Activated naive CD8-positive, alpha-beta T cell treated with anti-CD3 and anti-CD28 coated beads, Interleukin-2, amount 50 U/mL, for 24 hours (primary cell): ENCODE measurements around the gene TTLL11.

Source experiments
- ATAC-seq: fragments of 150-1000 bp; cut with Tn5 transposase; one replicate; pipeline ENCODE4 v1.10.0; 2021
- DNase-seq: peaks from one replicate; pipeline ENCODE4 v3.0.0; 2021
- H3K27ac Mint-ChIP-seq: one replicate; pipeline ENCODE4 v1.8.0; 2021; ENCODE audit warnings: mild to moderate bottlenecking, mixed read lengths
- H3K27me3 Mint-ChIP-seq: one replicate; pipeline ENCODE4 v1.8.0; 2021; ENCODE audit warnings: mixed read lengths
- H3K36me3 Mint-ChIP-seq: one replicate; pipeline ENCODE4 v1.8.0; 2021; ENCODE audit warnings: low read depth, mixed read lengths
- H3K4me1 Mint-ChIP-seq: one replicate; pipeline ENCODE4 v1.8.0; 2021; ENCODE audit warnings: mixed read lengths
- H3K4me3 Mint-ChIP-seq: one replicate; pipeline ENCODE4 v1.8.0; 2021; ENCODE audit warnings: mild to moderate bottlenecking, moderate library complexity, mixed read lengths
- H3K9me3 Mint-ChIP-seq: one replicate; pipeline ENCODE4 v1.8.0; 2021; ENCODE audit warnings: mixed read lengths

Gene TTLL11

DNA sequence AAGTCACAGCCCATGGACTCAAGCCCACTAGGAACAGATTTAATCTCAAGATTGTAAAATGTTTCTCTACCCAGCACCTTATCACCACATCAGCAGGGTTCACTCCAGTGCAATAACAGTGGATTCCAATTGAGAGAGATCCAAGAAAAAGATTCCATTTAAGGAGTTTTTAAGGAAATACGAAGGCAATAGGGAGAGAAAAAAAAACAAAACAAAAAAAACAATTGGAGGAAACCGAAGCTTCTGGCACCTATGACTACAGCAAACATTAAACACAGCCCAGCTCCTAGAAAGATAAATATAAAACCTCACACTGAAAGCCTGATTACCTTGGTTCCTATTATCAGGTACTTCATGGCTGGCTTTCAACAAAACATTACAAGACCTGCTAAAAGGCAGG is 249.0 kb downstream of the TTLL11 start:
- H3K36me3 Mint-ChIP-seq, result no peaks in the 10 kb centered on the region
- H3K9me3 Mint-ChIP-seq, result peaks cover 17% of the 10 kb centered on the region
- H3K4me1 Mint-ChIP-seq, result peaks cover 20% of the 10 kb centered on the region
- DNase-seq, result no peak
- H3K27ac Mint-ChIP-seq, result no peak overlapping the region
- no peak for ATAC-seq
- H3K27me3 Mint-ChIP-seq, result peaks cover 3% of the 10 kb centered on the region
- H3K4me3 Mint-ChIP-seq, result no peak overlapping the region

DNA sequence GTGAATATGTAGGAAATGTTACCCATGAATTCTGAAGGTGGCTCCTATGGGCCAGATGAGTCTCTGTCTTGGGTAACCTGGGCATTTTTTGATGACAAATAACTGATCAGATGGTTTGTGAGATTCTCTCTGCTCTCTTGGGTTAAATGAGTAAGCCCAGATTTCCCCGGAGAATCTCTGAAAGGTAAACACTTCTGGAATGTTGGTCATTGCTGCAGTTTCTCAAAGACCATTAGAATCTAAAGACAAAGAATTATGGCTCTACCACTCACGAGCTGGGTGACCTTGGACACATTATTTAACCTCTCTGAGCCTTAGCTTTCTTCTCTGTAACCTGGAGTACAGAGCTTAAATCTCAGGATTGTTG is 250.5 kb downstream of the TTLL11 start:
- H3K4me3 Mint-ChIP-seq, result no peak overlapping the region
- no peak for DNase-seq
- ATAC-seq, result no peak
- peaks cover 3% of the 10 kb centered on the region for H3K27me3 Mint-ChIP-seq
- H3K36me3 Mint-ChIP-seq, result no peaks in the 10 kb centered on the region
- H3K4me1 Mint-ChIP-seq, result peaks cover 20% of the 10 kb centered on the region
- peaks cover 11% of the 10 kb centered on the region for H3K9me3 Mint-ChIP-seq
- no peak overlapping the region for H3K27ac Mint-ChIP-seq

DNA sequence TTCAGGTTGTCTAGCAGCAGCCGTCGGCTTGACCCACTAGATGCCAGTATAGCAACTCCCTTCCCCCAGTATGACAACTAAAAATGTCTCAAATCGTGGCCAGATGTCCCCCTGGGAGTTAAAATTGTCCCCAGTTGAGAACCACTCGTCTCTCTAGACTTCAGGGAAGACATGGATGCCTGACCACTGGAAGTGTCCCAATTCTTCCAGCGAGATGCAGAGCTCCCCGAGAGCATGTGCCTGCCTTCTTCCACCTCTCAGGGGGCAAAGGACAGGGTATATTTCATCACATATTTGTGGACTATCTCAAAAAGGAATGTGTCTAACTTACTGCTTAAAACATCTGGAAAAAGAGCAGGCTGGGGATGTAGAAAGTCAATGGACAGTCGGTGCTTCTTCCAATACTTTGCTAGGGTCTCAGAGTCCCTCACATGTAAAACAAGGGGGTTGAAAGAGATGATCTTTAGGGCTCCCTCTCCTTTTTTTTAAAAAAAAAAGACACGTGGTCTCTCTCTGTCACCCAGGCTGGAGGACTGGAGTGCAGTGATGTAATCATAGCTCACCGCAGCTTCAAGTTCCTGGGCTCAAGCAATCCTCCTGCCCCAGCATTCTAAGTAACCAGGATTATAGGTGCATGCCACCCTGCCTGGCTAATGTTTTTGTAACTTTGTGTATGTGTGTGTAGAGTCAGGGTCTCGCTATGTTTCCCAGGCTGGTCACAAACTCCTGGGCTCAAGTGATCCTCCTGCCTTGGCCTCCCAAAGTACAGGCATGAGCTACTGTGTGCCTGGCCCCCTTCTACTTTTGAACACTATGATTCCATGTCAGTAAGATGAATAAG is 251.1 kb downstream of the TTLL11 start:
- H3K27ac Mint-ChIP-seq, result no peak overlapping the region
- H3K36me3 Mint-ChIP-seq, result no peaks in the 10 kb centered on the region
- ATAC-seq, result no peak
- H3K9me3 Mint-ChIP-seq, result peaks cover 11% of the 10 kb centered on the region
- DNase-seq, result no peak
- H3K4me1 Mint-ChIP-seq, result peaks cover 20% of the 10 kb centered on the region
- H3K27me3 Mint-ChIP-seq, result peaks cover 3% of the 10 kb centered on the region
- H3K4me3 Mint-ChIP-seq, result no peak overlapping the region

DNA sequence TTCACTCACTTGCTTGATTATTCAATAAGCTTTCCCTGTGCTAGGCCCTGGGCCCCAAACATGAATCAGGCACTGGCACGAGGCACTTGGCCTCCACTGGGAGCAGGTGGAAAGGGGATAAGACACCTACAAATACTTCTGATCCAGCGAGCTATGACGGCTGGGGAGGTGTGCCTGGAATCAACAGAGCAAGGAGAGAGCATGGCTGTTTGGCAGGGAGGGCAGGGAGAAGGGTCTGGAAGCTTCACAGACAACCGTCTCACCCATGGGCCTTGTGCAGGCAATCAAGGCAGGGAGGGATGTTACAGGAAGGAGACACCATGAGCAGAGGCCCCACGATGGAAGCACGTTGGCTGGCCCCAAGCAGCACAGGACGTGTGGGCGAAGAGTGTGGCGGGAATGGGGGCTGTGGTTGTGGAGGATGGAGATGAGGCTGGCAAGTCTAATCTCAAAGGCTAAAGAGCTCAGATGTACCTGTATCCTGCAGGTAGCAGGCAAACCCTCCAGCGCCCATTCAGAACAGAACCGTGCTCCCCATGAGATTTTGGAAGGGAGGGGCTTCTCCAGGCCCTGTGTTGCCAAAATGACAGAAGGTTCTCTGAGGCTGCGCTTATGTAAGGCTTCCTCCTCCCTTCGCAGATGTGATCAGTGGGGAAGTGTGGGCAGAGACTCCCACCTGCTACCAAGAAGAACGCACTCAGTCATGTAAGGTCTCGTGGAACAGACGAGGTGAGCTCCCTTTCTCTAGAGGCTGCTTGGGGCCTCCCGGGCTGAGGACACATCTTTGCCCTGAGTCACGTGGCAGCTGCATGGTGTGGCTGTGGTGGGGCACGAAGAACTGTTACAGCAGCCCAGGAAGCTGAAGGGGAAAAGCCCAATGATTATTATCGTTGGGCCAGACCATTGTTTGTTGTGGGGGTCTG is 252.0 kb downstream of the TTLL11 start:
- Mint-ChIP-seq H3K27me3 (peaks cover 3% of the 10 kb centered on the region), H3K27ac (no peak overlapping the region), H3K4me3 (no peak overlapping the region), H3K9me3 (peaks cover 11% of the 10 kb centered on the region), H3K36me3 (no peaks in the 10 kb centered on the region), H3K4me1 (peaks cover 20% of the 10 kb centered on the region)
- peak; percentile 39 for ATAC-seq
- no peak for DNase-seq

DNA sequence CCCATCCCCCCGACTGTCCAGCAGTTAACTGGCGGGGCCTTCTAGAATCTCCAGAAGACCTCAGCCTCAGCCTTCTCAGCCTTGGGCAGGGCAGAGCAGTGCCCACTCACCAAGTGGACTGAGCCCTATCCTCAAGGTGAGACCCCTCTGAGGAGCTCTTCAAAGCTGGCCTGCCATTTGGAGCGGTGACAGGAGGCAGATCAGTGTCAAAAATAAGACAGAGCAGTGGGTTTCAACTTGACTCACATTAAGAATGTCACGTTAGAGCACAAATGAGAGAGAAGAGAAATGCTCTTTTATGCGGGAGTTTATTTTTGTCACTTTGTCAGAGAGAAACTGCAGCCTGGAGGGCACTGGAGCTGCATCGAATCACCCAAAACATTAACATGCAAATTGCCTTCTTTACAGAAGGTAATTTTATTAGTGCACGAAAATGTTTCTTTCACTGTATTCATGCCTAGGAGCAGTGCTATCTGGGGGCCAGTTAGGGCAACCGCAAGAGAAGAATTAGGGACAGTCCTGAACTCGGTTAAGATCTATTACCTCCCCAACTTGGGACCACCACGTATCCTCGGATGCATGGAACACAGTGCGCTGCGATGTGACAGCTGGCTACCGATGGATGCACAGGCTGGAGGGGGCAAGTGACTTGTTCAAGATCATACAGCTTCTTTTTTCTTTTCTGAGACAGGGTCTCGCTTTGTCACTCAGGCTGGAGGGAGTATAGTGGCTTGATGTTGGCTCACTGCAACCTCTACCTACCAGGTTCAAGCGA is 253.2 kb downstream of the TTLL11 start:
- Mint-ChIP-seq H3K27ac (no peak overlapping the region), H3K36me3 (no peaks in the 10 kb centered on the region), H3K4me3 (no peak overlapping the region), H3K27me3 (peaks cover 3% of the 10 kb centered on the region), H3K9me3 (peaks cover 11% of the 10 kb centered on the region), H3K4me1 (peaks cover 20% of the 10 kb centered on the region)
- DNase-seq (no peak), ATAC-seq (peak; percentile 60)

DNA sequence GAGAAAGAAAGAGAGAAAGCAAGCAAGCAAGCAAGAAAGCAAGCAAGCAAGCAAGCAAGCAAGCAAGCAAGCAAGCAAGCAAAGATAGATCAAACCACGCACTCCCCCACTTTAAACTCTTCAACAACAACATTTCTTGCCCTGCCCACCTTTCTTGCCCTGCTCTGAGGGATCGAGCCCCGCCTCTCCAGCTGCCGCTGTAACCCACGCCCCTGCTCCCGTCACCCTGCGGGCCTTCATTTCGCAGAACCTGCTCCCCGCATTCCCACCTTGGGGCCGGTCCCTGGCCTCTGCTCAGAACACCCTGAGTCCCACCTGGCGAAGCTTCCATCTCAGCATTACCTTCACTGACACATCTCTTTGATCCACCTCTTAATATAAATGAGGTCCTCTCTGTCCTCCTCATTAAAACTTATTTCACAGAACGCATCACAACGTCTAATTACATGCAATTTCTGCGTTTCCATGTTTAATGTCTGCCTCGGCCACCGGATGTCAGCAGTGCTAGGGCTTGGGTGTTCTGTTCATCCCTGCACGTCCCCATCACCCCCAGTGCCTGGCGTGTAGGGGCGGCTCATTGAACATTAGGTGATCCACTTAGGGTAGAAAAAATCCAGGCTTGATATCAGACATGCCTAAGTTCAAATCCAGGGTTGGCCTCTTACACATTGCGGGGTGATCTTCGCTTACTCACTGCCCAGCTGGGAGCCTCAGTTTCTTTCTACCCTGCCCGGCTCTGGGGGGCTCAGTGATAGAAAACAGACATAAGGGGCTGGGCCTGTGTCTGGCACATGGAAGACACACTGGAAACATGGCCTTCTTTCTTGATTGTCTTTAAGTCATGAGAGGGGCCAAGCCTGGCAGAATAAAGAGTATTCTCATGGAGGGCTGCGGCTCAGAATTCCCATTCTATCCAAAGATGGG is 254.1 kb downstream of the TTLL11 start:
- peaks cover 20% of the 10 kb centered on the region for H3K4me1 Mint-ChIP-seq
- H3K27me3 Mint-ChIP-seq, result no peaks in the 10 kb centered on the region
- no peak overlapping the region for H3K27ac Mint-ChIP-seq
- H3K4me3 Mint-ChIP-seq, result no peak overlapping the region
- H3K36me3 Mint-ChIP-seq, result no peaks in the 10 kb centered on the region
- ATAC-seq, result no peak
- DNase-seq, result no peak
- H3K9me3 Mint-ChIP-seq, result peaks cover 2% of the 10 kb centered on the region

DNA sequence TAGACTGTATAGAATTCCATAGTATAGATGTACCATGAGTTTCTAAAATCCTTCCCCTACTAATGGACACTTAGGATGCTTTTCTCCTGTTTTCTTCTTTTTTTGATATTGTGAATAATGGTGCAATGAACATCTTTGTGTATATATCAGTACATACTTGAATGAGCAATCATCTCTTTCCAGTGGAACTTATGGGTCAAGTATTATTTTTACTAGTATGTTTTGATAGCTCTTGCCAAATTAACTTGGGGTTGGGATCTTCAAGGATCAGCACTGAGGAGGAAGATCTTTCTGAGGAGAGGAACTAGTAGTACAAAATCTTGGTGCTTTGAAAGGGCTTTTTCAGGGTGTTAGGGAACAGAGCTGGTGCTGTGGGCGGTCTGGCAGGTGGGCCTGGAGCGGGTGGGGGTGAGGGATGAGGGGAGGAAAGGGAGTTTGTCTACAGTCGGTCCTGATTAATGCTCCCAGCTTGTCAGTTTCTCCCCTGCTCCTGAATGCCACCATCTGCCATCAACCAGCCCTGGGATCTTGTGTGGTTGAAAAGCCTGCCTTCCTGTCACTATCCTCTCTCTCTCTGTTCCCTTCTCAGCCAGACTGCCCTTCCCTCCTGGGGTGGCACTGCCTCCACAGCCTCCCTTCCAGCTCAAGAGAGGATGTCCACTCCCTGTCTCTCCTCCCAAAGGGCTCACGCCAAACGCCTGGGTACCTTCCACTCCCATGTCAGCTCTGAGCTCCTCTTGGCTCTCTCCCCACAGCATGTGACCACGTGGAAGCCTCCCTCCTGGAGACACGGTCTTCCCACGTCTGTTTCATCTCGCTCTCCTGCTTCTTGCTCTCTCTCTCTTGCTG is 255.8 kb downstream of the TTLL11 start:
- H3K4me1 Mint-ChIP-seq, result peaks cover 20% of the 10 kb centered on the region
- no peak for ATAC-seq
- H3K36me3 Mint-ChIP-seq, result no peaks in the 10 kb centered on the region
- H3K27me3 Mint-ChIP-seq, result no peaks in the 10 kb centered on the region
- DNase-seq, result no peak
- no peaks in the 10 kb centered on the region for H3K9me3 Mint-ChIP-seq
- no peak overlapping the region for H3K4me3 Mint-ChIP-seq
- H3K27ac Mint-ChIP-seq, result no peak overlapping the region

DNA sequence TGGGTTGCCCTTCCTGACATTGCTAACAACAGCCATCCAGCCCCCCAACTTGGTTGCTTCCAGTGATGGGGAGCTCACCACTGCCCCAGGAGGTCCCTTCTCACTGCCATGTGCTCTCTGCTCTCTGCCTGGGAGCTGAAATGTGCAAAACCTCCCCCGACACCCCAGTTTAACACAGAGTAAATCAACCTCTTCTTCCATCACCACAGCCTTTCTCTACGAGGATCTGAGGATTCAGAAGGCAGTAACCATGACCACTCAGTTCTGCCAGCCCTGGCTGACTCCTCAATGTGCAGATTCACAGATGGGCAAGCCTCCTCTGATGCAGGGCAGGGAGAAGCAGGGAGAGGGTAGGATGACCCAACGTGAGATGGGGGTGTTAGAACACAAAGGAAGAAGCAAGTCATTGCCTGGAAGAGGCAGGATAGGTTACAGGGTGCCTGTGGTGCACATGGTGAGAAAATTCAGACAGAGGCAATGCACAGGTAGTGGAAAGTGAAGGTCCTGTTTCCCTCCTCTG is 256.7 kb downstream of the TTLL11 start:
- H3K27ac Mint-ChIP-seq, result no peak overlapping the region
- no peak for DNase-seq
- H3K4me1 Mint-ChIP-seq, result peaks cover 15% of the 10 kb centered on the region
- H3K27me3 Mint-ChIP-seq, result no peaks in the 10 kb centered on the region
- no peak for ATAC-seq
- no peaks in the 10 kb centered on the region for H3K36me3 Mint-ChIP-seq
- no peak overlapping the region for H3K4me3 Mint-ChIP-seq
- H3K9me3 Mint-ChIP-seq, result no peaks in the 10 kb centered on the region

DNA sequence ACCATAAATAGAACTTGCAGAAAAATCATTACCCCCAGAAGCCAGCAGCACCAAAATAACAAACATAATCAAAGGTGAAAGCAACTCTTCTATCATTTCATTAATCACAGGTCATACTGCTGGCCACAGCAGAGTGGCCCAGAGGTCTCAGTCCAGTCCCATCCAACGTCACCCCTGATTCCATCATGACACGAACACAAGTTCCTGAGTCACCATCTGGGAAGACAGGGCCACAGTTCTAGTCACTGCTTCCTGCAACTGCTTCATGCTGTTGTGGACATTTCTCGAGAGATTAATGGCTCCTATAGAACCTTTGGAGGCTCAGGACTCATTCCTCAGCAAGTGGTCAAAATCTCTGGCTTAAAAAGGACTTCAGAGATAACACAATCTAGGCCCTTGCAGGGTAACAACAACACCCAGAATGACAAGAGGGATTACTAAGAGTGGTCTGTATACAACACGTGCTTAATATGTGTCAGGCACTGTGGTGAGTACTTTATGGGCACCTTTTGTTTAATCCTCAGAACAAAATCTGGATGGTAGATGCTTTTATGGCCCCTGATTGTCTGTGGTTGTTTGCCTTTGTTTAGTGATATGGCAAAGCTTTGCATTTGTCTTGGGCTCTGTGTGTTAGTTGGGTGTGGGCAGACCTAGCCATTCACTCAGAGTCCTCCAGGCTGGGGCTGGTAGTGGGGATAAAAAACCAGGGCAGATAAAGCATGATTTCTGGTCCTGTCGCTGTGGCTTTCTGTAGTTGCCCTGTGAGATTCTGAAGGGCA is 257.3 kb downstream of the TTLL11 start:
- DNase-seq (no peak), ATAC-seq (no peak)
- Mint-ChIP-seq H3K4me1 (peaks cover 9% of the 10 kb centered on the region), H3K36me3 (no peaks in the 10 kb centered on the region), H3K4me3 (no peak overlapping the region), H3K27me3 (no peaks in the 10 kb centered on the region), H3K9me3 (no peaks in the 10 kb centered on the region), H3K27ac (no peak overlapping the region)

DNA sequence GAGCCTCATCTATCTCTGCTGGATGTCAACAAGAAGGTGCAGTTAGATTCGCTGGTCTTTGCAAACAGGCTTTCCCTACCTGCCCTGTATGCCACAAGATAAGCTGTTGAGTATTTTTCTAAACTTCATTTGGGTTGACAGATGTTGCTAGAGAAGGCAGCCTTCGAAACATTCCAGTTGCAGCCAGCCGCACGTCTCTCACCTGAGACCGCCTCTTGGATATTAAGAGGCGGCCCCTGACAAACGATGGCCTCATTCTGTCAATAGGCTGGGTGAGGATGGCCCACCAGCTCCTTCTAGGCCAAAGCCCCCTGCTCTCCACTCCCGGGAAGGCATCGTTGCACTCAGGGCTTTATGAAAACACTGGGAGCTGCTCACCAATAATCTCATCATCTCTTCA is 260.0 kb downstream of the TTLL11 start:
- ATAC-seq (no peak), DNase-seq (no peak)
- Mint-ChIP-seq H3K9me3 (no peaks in the 10 kb centered on the region), H3K36me3 (no peaks in the 10 kb centered on the region), H3K27ac (no peak overlapping the region), H3K4me1 (no peaks in the 10 kb centered on the region), H3K4me3 (no peak overlapping the region), H3K27me3 (no peaks in the 10 kb centered on the region)

DNA sequence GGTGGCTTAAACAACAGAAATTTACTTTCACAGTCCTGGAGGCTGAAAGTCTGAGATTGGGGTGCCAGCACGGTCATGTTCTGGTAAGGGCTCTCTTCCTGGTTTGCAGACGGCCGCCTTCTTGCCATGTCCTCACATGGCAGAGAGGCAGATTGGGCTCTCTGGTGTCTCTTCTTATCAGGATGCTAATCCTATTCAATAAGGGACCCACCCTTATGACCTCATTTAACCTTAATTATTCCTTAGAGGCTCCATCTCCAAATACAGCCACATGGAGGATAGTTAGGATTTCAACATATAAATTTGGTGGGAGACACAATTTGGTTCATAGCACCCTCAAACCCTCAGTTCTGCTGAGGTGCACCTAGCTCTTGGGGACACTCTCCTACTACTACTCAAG is 261.2 kb downstream of the TTLL11 start:
- H3K4me3 Mint-ChIP-seq, result no peak overlapping the region
- no peak for DNase-seq
- H3K27me3 Mint-ChIP-seq, result no peaks in the 10 kb centered on the region
- ATAC-seq, result no peak
- no peaks in the 10 kb centered on the region for H3K4me1 Mint-ChIP-seq
- H3K36me3 Mint-ChIP-seq, result no peaks in the 10 kb centered on the region
- no peak overlapping the region for H3K27ac Mint-ChIP-seq
- no peaks in the 10 kb centered on the region for H3K9me3 Mint-ChIP-seq

DNA sequence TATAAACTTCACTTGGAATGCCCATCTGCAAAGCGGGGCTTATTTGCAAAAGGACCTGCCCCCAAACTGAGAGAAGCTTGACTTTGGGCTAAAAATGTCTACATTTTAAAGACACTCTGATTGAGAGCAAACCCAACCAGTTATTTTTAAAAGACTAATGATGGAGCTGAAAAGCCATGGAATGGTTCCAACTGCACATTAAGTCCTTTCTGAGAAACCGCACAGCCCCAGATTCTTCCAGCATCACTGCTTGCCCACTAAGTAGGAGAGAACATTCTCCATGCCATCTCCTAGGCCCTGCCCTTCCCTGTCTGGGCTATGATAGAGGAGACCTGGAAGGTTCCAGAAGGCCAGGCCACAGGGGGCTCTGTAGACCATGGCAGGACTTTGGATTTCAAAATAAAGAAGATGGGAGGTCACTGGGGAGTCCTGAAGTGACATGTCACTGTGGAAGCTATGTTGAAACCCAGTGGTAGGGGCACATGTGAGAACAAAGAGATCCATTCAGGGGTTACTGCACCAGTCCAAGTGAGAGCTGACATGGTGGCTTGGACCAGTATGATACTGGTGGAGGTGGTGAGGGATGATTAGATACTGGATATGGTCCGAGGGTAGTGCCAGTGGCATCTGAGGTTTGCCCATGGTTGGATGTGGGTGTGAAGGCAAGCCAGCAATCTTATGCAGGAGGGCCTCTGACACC is 262.5 kb downstream of the TTLL11 start:
- H3K4me3 Mint-ChIP-seq, result no peak overlapping the region
- H3K36me3 Mint-ChIP-seq, result no peaks in the 10 kb centered on the region
- H3K27ac Mint-ChIP-seq, result no peak overlapping the region
- no peaks in the 10 kb centered on the region for H3K27me3 Mint-ChIP-seq
- no peaks in the 10 kb centered on the region for H3K4me1 Mint-ChIP-seq
- H3K9me3 Mint-ChIP-seq, result no peaks in the 10 kb centered on the region
- DNase-seq (no peak), ATAC-seq (no peak)
